IPS DF 6.9 (cell line): ENCODE measurements around the gene SUPT16H.
A peak's percentile ranks its signal among the peaks of the same experiment; 100 is the strongest.

ENCODE experiments used
- DNase-seq: peaks from one replicate; pipeline ENCODE4 v3.0.0-alpha.2; 2013; ENCODE audit warnings: low read depth, low spot score
- H3K27ac ChIP-seq: one replicate; pipeline ENCODE4 v1.5.1; 2013; ENCODE audit warnings: low read length, control low read depth
- H3K27me3 ChIP-seq: 2 replicates; pipeline ENCODE4 v1.6.1; 2013; ENCODE audit warnings: mild to moderate bottlenecking, low read length; ENCODE audit not compliant: control insufficient read depth, insufficient read depth
- H3K36me3 ChIP-seq: 2 replicates; pipeline ENCODE4 v1.6.1; 2013; ENCODE audit warnings: low read length; ENCODE audit not compliant: control insufficient read depth, insufficient read depth
- H3K4me1 ChIP-seq: 2 replicates; pipeline ENCODE4 v1.6.1; 2013; ENCODE audit warnings: low read length; ENCODE audit not compliant: control insufficient read depth, insufficient read depth
- H3K4me3 ChIP-seq: 2 replicates; pipeline ENCODE4 v1.5.1; 2013; ENCODE audit warnings: mild to moderate bottlenecking, low read length
- H3K9me3 ChIP-seq: 2 replicates; pipeline ENCODE4 v1.6.1; 2013; ENCODE audit warnings: low read length, inconsistent platforms; ENCODE audit not compliant: control insufficient read depth, insufficient read depth
- WGBS: extraction: QIAGEN DNeasy Blood & Tissue Kit; methylation state at CpG from one replicate; pipeline ENCODE4 v1.1.7; 2013; ENCODE audit warnings: mixed read lengths, missing lambda C conversion rate; ENCODE audit not compliant: insufficient read length, insufficient coverage; 5-methylcytosine and 5-hydroxymethylcytosine counted together

SUPT16H gene

DNA sequence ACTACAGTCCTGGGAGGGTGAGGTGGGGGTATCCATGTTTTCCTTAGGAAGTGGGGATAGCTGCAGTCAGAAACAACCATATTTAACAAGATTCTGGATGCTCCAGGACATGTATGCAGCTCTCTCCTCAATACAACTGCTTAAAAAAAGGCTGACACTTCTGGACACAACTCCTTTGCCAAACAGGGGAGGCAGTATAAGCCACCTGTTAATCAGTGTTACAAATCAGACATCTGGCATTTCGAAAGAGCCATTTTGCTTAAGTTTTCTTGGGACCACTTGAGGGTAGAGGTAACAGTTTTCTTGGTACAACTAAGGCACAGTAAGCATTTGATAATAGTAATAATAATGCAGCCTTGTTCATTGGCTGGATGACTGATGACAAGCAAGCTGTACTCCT is 56.8 kb downstream of the SUPT16H start:
- WGBS: no CpG with 5 or more reads among the region's 1 CpG
- no peak overlapping the region for H3K27ac ChIP-seq
- H3K4me3 ChIP-seq: no peak overlapping the region
- no peak for DNase-seq
- no peaks in the 10 kb centered on the region for H3K9me3 ChIP-seq
- no peaks in the 10 kb centered on the region for H3K27me3 ChIP-seq
- no peaks in the 10 kb centered on the region for H3K36me3 ChIP-seq
- no peaks in the 10 kb centered on the region for H3K4me1 ChIP-seq

DNA sequence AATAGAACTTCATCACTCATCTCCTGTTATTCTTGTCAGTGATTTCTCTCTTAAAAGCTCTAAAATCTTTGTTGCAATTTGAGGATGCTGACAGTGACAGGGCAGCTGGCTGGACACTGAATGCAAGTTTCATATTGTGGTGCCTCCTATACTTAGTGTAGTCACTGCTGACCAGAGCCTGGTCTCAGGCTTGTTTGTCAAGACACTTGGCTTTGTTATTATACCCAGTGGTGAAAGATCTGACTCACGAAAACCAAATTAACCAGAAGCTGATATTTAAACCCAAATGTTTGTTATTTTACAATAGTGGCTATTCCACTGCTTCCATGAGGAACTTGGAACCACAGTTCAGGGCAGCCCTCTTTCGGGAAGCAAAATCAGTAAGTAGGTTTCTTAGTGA is 61.1 kb downstream of the SUPT16H start:
- no peak overlapping the region for H3K27ac ChIP-seq

DNA sequence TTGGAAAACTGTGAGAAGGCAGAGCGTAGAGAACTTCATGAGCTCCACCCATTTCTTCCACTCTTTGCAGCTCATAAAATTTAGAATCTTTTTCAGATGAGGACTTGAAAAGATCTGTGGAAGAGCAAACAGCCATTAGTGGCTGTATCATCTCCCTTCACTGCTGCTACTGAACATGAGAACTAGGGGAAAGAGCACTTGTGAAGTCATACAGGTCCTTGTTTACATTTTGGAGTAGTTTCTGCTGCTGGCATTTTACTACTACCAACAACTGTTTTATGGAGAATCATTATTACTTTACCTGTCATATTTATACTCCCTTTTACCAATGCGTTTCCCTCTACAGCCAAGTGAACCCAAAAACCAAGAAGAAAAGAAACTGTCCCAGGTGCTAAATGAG is 62.9 kb downstream of the SUPT16H start:
- DNase-seq: no peak

More for the DNA sequence above, 61.1 kb downstream of the SUPT16H start:
- Histone ChIP-seq H3K9me3 (no peaks in the 10 kb centered on the region), H3K4me1 (no peaks in the 10 kb centered on the region), H3K36me3 (no peaks in the 10 kb centered on the region), H3K27me3 (no peaks in the 10 kb centered on the region), H3K4me3 (no peak overlapping the region)
- no CpG with 5 or more reads among the region's 2 CpGs for WGBS
- no peak for DNase-seq

DNA sequence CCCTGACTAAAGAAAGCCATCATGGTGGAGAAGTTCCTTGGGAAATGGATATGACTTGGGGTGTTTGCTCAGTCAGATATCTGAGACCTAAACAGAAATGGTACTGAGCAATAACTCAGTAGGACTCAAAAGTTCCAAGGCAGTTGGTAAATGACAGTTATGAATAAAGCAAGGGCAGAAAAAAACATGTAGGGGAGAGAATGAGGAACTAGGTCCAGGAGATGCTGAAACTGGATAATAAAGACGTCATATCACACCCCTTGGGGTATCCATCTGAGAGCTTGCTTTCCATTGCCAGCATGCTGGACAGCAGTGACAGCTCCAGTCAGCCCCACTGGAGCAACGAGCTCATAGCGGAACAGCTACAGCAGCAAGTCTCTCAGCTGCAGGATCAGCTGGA is 66.4 kb downstream of the SUPT16H start:
- Histone ChIP-seq H3K27me3 (no peaks in the 10 kb centered on the region), H3K27ac (no peak overlapping the region), H3K9me3 (no peaks in the 10 kb centered on the region), H3K4me1 (no peaks in the 10 kb centered on the region), H3K36me3 (no peaks in the 10 kb centered on the region), H3K4me3 (no peak overlapping the region)
- WGBS: no CpG with 5 or more reads among the region's 3 CpGs
- no peak for DNase-seq

More for the DNA sequence above, 62.9 kb downstream of the SUPT16H start:
- no peaks in the 10 kb centered on the region for H3K4me1 ChIP-seq
- no peak overlapping the region for H3K4me3 ChIP-seq
- no CpG with 5 or more reads among the region's 2 CpGs for WGBS
- H3K27me3 ChIP-seq: no peaks in the 10 kb centered on the region
- H3K9me3 ChIP-seq: no peaks in the 10 kb centered on the region
- no peak overlapping the region for H3K27ac ChIP-seq
- H3K36me3 ChIP-seq: no peaks in the 10 kb centered on the region

DNA sequence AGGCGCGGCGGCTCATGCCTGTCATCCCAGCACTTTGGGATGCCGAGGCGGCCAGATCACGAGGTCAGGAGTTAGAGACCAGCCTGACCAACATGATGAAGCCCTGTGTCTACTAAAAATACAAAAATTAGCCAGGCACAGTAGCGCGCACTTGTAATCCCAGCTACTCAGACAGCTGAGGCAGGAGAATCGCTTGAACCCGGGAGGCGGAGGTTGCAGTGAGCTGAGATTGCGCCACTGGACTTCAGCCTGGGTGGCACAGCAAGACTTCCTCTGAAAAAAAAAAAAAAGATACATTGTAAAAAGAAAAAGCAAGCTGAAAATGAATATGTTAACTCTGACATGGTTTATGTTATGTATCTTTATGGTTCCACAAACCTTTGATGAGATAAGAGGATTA is 70.3 kb downstream of the SUPT16H start:
- Histone ChIP-seq H3K36me3 (no peaks in the 10 kb centered on the region), H3K27me3 (no peaks in the 10 kb centered on the region), H3K4me1 (no peaks in the 10 kb centered on the region), H3K9me3 (no peaks in the 10 kb centered on the region), H3K4me3 (no peak overlapping the region), H3K27ac (no peak overlapping the region)
- no CpG with 5 or more reads among the region's 12 CpGs for WGBS
- DNase-seq: no peak

DNA sequence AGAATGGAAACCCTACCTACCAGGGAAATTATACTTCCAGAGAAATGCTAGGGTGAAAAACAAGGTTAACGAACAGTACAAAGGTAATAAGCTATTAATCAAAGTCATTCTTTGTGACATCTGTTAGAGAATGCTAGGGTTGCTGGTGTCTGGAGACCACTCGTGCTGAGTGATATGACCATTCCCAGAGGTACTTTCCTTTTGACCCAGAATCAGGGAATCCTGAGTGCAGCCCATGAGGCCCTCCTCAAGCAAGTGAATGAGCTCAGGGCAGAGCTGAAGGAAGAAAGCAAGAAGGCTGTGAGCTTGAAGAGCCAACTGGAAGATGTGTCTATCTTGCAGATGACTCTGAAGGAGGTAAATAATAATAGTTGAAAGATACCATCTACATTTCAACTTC is 72.2 kb downstream of the SUPT16H start:
- H3K27ac ChIP-seq: no peak overlapping the region
- no peak overlapping the region for H3K4me3 ChIP-seq
- H3K36me3 ChIP-seq: no peaks in the 10 kb centered on the region
- no peaks in the 10 kb centered on the region for H3K9me3 ChIP-seq
- DNase-seq: no peak
- no CpG with 5 or more reads among the region's 2 CpGs for WGBS
- no peaks in the 10 kb centered on the region for H3K27me3 ChIP-seq
- H3K4me1 ChIP-seq: no peaks in the 10 kb centered on the region; the same call in 1 of the 2 replicates

DNA sequence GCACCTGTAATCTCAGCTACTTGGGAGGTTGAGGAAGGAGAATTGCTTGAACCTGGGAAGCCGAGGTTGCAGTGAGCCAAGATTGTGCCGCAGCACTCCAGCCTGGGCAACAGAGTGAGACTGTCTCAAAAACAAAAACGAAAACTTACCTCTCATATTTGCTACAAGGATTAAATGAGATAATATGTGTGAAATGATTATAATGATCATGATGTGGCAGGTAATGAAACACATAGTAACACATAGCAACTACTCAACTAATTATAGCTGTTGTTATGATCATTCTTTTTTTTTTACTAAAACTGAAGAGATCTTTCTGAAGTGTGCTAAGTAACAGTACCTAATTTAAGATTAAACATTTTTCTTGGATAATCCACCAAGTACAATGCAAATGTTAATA is 73.9 kb downstream of the SUPT16H start:
- Histone ChIP-seq H3K36me3 (no peaks in the 10 kb centered on the region), H3K4me1 (no peaks in the 10 kb centered on the region; the same call in 1 of the 2 replicates), H3K27me3 (no peaks in the 10 kb centered on the region), H3K4me3 (no peak overlapping the region), H3K27ac (no peak overlapping the region), H3K9me3 (no peaks in the 10 kb centered on the region)
- WGBS: no CpG with 5 or more reads among the region's 3 CpGs
- no peak for DNase-seq

DNA sequence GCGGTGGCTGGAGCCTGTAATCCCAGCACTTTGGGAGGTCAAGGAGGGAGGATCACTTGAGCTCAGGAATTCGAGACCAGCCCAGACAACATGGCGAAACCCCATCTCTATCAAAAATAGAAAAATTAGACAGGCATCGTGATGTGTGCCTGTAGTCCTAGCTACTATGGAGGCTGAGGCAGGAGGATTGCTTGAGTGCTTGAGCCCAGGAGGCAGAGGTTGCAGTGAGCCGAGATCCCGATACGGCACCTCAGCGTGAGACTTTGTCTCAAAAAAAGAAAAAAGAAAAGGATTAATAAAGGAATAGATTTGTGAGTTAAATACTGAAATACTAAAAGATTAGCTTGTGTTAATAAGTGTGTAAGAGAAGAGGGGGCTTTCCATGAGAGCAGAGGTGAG is 74.6 kb downstream of the SUPT16H start:
- H3K27me3 ChIP-seq: no peaks in the 10 kb centered on the region
- no peak overlapping the region for H3K27ac ChIP-seq
- WGBS: no CpG with 5 or more reads among the region's 8 CpGs
- H3K4me3 ChIP-seq: no peak overlapping the region
- no peaks in the 10 kb centered on the region; the same call in 1 of the 2 replicates for H3K4me1 ChIP-seq
- H3K36me3 ChIP-seq: no peaks in the 10 kb centered on the region
- no peak for DNase-seq
- H3K9me3 ChIP-seq: no peaks in the 10 kb centered on the region

DNA sequence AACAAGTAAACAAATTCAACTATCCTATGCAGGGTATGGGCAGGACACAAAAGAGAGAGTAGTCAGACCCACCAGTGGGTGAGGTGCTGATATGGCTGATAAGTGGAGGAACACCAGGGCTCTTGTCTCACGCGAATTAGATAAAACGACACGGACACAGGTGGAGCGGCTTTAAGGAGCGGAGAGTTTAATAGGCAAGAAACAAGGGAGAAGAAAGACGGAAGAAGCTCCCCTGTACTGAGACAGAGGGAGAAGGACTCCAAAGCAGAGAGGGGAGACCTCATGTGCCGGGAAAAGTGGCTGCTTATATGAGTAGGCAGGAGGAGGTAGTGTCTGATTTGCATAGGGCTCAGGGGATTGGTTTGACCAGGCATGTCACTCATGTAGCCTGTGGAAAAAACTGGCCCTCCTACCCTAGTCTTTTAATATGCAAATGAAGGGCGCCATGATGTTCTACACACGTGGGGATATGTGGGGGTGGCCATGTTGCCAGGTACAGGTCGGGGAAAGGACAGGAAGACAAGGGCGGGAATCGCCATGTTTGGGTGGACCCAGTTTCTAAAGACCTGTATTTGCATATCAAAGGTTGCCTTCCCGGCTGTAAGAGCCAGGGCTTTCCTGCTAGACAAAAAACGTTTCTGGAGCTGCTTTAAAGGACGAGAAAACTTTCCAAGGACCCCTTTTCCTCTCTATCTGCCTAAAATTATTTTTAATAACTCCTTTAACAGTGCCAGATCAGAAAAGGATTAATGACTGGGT is 75.2 kb downstream of the SUPT16H start:
- WGBS: no CpG with 5 or more reads among the region's 16 CpGs
- H3K4me3 ChIP-seq: peak overlapping the region; percentile 37; the same call in 1 of the 2 replicates

DNA sequence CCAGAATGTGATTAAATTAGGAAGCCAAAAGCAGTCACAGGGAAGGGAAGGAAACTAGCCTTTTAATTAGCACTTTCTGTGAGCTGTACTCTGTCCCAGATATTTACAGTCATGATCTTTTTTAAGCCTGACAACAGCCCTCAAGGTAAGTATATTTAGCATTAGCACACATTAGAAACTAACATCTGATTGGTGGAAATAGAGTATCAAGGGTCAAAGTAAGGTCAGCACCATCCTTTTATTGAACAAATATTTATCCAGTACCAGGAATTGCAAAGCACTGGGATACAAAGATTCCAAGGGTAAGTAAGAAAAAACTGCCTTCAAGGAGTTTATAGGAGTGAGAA is 75.7 kb downstream of the SUPT16H start:
- H3K27ac ChIP-seq: no peak overlapping the region
- H3K36me3 ChIP-seq: no peaks in the 10 kb centered on the region
- H3K4me3 ChIP-seq: peak overlapping the region; percentile 37; the same call in 1 of the 2 replicates
- H3K27me3 ChIP-seq: no peaks in the 10 kb centered on the region
- DNase-seq: no peak
- no peaks in the 10 kb centered on the region for H3K9me3 ChIP-seq
- no peaks in the 10 kb centered on the region; the same call in 1 of the 2 replicates for H3K4me1 ChIP-seq

More for the DNA sequence above, 75.2 kb downstream of the SUPT16H start:
- Histone ChIP-seq H3K27me3 (no peaks in the 10 kb centered on the region), H3K27ac (no peak overlapping the region), H3K4me1 (no peaks in the 10 kb centered on the region; the same call in 1 of the 2 replicates), H3K36me3 (no peaks in the 10 kb centered on the region), H3K9me3 (no peaks in the 10 kb centered on the region)
- peak; percentile 92 for DNase-seq

DNA sequence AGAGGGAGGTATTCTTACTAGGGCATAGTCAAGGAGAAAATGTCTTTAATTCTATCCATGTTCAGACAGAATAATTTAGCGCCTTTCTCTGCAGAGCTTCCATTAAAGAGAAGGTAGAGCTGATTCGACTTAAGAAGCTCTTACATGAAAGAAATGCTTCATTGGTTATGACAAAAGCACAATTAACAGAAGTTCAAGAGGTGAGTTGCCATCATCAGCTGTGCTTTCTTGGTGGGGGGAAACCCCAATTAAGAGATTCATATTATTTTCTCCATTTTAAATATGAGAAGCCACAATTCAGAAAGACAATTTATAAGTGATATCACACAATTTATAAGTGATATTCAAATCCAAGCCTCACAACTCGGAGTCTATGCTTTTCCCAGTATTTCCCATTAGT is 76.2 kb downstream of the SUPT16H start:
- Histone ChIP-seq H3K27ac (no peak overlapping the region), H3K4me1 (no peaks in the 10 kb centered on the region; the same call in 1 of the 2 replicates), H3K9me3 (no peaks in the 10 kb centered on the region), H3K36me3 (no peaks in the 10 kb centered on the region), H3K27me3 (no peaks in the 10 kb centered on the region), H3K4me3 (no peak overlapping the region)
- DNase-seq: no peak
- WGBS: no CpG with 5 or more reads among the region's 3 CpGs
